ENCODE results near the gene KANK3.
"Not testable (repeated sequence)": the region's sequence is repeated elsewhere in the genome, so short reads cannot be mapped to it uniquely, and the experiment has no call there.

Gene KANK3

DNA sequence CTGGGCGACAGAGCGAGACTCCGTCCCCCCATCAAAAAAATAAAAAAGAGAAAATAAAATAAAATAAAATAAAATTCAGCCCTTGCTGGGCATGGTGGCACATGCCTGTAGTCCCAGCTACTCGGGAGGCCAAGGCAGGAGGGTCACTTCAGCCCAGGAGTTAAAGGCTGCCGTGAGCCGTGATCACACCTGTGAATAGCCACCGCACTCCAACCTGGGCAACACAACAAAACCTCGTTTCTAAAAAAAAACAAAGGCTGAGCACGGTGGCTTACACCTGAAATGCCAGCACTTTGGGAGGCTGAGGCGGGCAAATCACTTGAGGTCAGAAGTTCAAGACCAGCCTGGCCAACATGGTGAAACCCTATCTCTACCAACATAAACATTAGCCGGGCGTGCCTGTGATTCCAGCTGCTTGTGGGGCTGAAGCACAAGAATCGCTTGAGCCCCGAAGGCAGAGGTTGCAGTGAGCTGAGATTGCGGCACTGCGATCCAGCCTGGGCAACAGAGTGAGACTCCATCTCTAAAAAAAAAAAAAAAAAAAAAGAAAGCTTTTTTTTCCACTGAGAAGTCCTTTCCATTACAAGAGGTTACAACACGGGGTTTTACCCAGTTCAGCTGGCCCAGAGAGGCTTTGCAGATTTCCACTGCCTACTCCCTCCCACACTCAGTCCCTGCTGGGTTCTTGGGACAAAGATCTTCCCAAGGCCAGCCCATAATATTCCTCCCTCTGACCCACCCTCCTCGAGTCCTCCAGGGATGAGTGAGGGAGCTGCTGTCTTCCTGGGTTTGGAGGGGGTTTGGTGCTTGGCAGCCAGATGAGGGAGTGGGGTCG is 27.3 kb upstream of the KANK3 start:
- no peak for DNase-seq

DNA sequence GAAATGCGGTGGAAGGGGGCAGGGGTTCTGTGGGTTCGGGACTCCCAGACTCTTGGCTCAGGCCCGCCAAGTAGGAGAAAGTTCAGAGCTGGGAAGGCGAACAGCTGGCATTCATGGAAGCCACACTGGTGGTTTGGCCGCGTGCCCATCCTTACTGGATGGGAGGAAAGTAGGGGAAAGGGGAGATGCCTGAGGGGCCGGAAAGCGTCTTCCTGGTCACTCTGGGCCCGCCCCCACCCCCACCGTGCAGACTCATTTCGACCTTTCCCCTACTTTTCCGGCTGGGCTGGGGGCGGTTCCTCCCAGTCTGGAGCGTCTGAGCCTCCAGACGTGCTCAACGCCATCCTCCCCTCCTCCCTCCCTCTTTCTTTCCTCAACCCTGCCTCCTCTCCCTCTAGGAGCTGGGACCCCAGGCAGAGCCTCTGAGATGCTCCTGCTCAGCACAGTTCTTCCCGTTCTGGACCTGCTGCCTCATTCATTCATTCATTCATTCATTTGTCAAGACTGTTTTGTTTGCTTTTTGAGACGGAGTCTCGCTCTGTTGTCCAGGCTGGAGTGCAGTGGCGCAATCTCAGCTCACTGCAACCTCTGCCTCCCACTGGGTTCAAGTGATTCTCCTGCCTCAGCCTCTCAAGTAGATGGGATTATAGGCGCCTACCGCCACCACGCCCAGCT is 24.4 kb upstream of the KANK3 start:
- DNase-seq, result peak; percentile 53 to 62

DNA sequence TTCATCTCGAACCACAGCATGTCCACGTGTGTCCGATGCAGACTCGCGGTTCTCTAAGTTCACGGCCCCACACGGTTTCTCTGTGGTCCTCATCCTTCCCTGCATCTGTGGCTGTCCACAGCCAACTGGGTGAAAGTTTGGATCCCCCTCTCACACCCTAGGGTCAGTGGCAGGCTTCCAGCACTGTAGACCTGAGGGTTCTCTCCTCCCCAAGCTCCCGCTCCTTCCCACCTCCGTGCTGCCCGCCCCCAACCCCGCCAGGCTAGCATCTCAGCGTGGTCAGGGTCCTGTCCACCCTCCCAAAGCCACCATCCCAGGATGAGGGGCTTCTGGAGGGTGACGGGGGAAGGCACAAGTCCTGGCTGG is 23.9 kb upstream of the KANK3 start:
- DNase-seq, result no peak

DNA sequence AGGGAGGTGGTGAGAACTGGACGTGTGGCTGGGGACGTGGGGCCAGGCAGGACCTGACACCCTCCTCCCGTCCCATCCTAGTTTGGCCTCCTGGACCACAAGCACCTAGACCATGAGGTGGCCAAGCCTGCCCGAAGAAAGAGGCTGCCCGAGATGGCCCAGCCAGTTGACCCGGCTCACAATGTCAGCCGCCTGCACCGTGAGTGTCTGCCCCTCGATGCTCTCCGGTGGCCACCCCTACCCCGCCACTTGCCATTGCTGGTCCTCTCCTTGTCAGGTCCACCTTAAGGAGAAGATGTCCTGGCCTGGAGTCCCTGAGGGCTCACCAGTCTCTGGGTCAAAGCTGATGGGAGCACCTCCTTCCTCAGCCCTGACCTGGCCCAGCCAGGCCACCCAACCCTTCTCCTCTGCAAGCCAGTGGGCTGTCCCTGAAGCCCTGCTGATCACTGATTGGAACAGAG is 23.1 kb upstream of the KANK3 start:
- DNase-seq, result no peak

DNA sequence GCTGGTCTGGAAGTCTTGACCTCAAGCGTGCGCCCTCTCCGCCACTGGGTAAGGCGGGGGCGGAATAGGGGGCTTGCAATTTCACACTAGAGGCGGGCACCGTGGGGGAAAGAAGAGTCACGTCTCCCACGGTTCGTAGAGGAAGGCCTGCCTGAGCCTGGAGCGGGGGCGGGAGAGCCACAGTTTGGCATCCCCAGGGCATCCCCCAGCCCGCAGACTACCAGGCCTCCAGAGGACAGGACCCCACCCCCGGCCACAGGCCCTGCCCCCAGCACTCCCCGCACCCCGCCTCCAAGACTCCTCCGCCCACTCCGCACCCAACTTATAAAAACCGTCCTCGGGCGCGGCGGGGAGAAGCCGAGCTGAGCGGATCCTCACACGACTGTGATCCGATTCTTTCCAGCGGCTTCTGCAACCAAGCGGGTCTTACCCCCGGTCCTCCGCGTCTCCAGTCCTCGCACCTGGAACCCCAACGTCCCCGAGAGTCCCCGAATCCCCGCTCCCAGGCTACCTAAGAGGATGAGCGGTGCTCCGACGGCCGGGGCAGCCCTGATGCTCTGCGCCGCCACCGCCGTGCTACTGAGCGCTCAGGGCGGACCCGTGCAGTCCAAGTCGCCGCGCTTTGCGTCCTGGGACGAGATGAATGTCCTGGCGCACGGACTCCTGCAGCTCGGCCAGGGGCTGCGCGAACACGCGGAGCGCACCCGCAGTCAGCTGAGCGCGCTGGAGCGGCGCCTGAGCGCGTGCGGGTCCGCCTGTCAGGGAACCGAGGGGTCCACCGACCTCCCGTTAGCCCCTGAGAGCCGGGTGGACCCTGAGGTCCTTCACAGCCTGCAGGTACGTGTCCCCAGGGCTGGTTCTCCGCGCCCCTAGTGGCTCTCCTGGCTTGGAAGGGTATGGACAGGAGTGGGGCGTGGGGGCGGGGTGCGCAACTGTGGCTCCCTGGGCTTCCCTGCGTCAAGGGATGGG is 21.0 kb upstream of the KANK3 start, which contains the start of gene ANGPTL4:
ANGPTL4 (plus strand) TSS at position 353 of the 969 bp plus-strand sequence; CDS start at position 520, 167 bp downstream.
- no peak for DNase-seq

DNA sequence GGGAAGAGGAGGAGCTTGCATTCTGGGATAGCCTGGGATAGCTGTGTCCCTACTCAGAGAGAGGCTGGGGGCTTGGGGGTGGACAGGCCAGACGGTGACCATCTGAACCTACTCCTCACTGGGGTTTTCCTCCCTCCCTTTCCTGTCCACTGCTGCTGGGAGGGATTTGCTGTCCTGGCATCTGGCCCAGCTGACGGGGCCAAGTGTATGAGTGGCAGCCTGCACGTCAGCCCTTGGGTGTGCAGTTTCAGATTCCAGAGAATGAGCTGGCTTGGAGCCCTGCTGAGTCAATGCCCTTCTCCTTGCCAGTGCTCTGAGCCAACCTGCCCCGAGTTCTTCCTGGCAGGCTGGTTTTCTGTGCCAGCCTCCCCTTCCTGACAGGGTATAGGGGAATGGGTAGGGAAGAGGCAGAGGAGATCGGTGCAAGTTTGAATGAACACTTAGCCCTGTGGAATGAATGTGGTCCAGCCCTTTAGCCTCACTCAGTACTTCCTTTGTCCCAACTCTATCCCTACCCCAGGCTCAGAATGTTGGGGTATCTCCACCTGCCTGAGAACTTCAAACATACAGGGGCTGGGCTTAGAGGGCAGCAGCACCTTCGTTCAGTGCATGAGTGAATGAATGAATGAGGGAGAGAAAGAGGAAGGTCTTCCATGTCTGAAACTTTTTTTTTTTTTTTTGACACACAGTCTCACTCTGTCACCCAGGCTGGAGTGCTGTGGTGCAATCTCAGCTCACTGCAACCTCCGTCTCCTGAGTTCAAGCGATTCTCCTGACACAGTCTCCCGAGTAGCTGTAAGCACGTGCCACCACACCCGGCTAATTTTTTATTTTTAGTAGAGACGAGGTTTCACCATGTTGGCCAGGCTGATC is 19.1 kb upstream of the KANK3 start:
- DNase-seq, result peak; percentile 87 to 88

DNA sequence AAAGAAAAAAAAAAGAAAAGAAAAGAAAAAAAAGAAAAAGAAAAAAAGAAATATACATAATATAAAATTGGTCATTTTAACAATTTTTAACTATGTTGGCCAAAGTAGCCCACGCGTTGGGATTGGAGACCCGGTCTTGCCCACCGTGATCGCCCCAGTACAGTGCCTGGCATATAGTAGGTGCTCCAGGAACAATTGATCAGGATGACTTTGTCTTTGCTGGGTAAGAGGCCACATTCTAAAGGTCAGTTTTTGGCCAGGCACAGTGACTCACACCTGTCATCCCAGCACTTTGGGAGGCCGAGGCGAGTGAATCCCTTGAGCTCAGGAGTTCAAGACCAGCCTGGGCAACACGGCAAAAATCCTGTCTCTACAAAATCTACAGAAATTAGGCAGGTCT is 17.1 kb upstream of the KANK3 start:
- no peak for DNase-seq

DNA sequence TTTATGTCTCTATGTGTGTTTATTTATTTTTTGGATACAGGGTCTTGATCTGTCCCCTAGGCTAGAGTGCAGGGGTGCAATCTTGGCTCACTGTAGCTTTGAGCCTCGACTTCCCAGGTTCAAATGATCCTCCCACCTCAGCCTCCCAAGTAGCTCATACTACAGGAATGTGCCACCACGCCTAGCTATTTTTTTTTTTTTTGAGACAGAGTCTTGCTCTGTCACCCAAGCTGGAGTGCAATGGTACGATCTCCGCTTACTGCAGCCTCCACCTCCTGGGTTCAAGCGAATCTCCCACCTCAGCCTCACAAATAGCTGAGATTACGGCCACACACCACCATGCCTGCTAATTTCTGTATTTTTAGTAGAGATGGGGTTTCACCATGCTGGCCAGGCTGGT is 15.9 kb upstream of the KANK3 start:
- DNase-seq, result no peak

DNA sequence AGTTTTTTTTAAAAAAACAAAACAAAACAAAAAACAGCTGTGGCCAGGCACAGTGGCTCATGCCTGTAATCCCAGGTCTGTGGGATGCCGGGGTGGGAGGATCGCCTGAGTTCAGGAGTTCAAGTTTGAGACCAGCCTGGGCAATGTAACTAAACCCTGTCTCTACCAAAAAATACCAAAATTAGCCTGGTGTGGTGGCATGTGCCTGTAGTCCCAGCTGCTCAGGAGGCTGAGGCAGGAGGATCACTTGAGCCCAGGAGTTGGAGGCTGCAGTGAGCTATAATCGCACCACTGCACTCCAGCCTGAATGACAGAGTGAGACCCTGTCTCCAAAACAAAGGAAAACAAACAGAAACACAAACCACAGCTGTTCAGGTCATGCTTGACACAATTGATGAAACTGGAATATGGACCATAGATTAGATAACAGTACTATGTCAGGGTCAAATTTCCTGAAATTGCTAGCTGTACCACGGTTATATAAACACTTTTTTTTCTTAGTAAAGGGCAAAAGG is 14.0 kb upstream of the KANK3 start:
- no peak for DNase-seq

DNA sequence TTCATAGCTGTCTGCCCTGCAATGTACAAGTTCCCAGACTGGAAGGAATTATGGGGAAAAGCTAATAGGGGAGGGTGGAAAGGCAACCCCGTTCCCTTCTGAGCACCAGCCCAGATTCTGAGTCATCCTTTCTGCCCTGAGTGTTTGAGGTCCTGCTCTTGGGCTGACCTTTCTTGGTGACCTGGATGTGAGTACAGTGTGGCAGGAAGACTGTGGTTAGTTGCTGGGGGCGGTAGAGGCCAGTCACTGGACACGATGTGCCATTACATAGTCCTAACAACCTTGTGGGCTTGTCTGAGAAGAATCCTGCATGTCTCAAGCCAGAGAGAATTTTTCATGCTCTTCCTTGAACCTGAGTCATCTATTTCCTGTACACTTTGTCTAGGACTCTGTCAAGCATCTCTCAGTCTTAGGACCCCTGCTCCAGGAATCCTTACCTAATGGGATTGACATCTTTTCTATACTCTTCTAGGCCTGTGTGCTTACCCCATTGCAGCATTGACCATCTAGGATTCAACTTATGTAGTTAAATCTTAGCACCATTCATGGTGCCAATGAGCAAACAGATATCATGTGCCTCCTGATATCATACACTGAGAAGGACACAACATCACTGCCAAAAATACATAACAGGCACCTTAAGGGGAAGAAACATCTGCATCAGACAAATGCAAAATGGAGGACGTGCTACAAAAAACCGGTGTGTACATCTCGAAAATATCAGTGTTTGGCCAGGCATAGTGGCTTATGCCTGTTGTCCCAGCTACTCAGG is 12.8 kb upstream of the KANK3 start:
- no peak for DNase-seq

DNA sequence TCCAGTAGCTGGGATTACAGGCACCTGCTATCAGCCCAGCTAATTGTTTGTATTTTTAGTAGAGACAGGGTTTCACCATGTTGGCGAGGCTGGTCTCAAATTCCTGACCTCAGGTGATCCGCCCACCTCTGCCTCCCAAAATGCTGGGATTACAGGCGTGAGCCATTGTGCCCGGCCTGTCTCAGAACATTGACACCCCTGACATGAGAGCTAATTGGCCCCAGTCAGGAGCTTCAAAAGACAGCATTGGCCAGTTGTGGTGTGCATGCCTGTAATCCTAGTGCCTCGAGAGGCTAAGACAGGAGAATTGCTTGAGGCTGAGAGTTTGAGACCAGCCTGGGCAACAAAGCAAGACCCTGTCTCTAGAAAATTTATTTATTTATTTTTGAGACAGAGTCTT is 9.8 kb upstream of the KANK3 start:
- DNase-seq, result not testable (repeated sequence)

DNA sequence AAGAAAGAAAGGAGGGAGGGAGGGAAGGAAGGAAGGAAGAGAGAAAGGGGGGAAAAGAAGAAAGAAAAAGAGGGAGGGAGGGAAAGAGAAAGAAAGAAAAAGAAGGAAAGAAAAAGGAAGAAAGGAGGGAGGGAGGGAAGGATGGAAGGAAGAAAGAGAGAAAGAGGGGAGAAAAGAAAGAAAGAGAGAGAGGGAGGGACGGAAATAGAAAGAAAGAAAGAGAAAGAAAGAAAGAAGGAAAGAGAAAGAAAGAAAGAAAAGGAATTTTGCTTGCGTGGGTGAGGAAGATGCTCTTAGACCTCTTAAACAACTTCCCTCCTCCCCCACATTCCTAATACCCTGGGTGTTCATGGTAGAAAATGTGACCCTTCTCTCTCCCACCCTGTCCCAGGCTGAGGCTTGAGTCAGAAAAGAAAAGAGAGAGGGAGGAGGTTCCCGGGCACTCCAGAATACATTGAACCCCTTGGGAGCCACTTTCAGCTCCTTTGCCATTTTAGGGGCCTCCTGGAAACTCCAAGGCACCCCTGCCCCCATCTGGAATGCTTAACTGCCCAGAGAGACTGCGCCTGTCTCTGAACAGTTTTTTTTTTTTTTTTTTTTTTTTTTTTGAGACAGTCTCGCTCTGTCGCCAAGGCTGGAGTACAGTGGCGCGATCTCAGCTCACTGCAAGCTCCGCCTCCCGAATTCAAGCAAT is 9.2 kb upstream of the KANK3 start:
- DNase-seq, result no peak

DNA sequence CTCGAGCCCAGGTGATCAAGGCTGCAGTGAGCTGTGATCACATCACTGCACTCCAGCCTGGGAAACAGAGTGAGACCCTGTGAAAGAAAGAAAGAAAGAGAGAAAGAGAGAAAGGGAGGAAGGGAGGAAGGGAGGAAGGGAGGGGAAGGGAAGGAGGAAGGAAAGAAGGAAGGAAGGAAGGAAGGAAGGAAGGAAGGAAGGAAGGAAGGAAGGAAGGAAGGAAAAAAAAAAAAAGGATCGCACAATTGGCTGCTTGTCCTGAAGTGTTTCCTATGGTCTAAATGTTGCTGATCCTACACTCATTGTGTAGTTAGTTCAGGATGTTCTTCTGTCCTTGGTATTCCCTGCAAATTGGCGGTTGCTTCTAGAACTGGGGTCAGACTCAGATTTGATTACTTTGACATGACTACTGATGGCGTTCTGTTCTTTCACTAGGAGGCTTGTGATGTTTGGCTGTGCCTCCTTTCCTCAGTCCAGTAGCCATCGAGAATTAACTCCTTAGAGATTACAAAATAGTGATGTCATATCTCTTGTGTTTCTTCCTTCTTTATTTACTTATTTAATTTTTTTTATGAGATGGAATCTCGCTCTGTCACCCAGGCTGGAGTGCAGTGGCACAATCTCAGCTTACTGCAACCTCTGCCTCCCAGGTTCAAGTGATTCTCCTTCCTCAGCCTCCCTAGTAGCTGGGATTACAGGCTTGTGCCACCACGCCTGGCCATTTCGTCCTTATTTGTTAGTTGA is 6.7 kb upstream of the KANK3 start:
- not testable (repeated sequence) for DNase-seq

DNA sequence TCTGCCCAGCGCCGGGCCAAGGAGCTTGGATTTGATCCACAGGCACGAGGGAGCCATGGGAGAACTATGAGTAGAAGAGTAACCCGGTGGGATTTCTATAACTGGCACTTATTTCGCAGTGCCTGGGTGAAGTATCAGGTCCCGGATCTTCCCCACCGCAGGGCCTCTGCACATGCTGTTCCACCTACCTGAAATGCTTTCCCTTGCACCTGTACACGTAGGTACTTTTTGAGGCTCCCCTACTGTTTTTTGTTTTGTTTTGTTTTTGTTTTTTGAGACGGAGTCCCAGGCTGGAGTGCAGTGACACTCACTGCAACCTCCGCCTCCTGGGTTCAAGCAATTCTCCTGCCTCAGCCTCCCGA is 402 bp upstream of the KANK3 start:
- no peak for DNase-seq

DNA sequence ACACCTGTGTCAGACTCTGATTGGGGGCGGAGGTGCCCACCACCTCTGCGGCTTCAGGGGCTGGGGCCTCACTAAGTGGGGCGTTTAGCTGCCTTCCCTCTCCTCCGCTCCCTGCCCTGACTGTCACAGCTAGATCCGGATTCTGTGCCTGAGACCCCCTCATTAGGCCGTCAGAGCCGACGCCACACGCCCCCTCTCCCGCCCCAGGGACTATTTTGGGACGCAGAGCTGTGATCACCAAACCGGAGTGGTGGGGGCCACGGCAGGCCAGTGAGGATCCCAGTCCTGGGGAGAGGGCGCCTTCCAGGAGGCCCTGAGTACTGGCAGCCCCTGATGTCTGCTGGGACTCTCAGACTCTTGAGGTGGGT is 762 bp downstream of the KANK3 start:
- no peak for DNase-seq

DNA sequence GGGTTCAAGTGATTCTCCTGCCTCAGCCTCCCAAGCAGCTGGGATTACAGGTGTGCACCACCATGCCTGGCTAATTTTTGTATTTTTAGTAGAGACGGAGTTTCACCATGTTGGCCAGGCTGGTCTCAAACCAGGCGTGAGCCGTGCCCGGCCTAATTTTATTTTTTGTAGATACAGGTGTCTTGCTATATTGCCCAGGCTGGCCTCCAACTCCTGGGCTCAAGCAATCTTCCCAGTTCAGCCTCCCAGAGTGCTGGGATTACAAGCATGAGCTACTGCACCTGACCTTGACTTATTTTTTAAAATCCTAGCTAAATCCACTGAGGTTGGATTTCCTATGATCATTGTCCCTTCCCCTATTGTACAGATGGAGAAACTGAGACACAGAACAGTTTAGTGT is 1.6 kb downstream of the KANK3 start:
- not testable (repeated sequence) for DNase-seq

DNA sequence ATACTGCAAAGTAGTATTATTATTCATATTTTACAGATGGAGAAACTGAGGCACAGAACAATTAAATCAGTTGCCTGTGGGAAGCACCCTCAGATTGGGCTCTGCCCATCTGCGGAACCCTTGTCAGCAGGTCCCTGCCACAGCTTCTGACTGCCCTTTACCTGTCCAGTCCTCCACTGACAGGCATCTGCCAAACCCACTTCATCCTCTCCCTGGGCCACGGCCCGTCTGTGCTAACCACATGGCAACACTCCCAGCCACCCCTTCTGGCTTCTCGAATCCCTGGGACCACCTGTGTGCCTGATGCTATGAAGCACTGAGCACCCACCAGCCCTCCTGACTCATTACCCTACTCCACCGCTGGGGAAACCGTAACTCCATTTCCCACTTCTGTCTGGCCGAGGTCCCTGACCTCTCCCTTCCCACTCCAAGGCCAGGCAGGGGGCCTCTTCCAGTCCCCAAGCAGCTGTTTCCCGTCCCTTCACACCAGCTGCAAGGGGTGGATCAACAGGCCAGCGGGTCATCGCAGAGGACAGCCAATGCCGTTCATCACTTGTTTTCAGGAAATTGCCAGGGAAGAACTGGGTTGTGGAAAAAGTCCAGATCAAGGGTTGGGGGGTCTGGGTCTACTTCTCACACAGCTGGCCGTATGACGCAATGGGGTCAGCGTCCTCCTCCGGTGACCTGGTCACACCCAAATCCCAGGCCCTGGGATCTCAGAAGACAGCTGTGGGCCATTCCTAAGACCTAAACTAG is 2.5 kb downstream of the KANK3 start:
- DNase-seq, result no peak

DNA sequence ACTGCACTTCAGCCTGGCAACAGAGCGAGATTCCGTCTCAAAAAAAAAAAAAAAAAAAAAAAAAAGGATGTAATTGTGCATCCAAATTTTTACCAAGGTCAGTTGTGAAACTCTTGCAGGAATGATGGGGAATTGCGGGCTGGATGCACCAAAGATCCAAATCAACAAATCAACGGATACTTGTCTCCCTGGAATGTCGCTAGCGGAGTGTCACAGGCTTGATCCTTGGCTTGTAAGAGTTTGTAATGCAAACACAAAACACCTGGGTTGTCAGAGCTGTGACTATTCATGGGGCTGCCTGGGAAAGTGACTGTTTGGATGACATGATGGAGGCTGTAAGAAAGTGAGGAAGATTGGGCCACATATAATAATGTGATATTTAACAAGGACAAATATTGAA is 4.2 kb downstream of the KANK3 start:
- DNase-seq, result no peak

DNA sequence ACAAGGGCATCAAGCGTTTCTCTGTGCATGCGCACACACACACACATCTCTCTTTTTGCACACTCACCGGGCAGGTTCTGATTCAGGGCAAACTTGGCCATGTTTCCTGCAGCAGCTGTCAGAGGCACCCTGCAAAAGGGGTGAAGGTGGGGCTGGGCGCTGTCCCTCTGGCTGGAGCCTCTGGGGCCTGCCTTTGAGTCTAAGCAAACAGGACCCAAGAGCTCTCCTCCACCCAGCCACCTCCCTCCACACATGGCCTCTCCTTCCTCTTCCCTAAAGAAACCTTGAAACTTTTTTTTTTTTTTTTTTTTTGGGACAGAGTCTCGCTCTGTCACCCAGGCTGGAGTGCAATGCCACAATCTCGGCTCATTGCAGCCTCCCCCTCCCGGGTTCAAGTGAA is 5.3 kb downstream of the KANK3 start:
- DNase-seq, result no peak
